ENCODE measurements around the gene GJA3. TPM values are rescaled to one million over a fixed set of nuclear protein-coding genes. Genes with fewer than 3 reads are reported as not detected.

GJA3 gene
- total RNA-seq, 1 experiment from 2014 or later, result 0.15 TPM

- Histone ChIP-seq H3F3A (ENCODE audit: insufficient read depth, low read depth) (no peaks in the 10 kb centered on the region), H3K36me3 (ENCODE audit: low read depth) (no peaks in the 10 kb centered on the region), H3K27ac (no peak overlapping the region), H3K4me1 (replicated peaks; ENCODE audit: insufficient read depth) (no peaks in the 10 kb centered on the region), H3K79me2 (ENCODE audit: low read depth) (no peaks in the 10 kb centered on the region), H3K4me3 (no peak overlapping the region), H2AFZ (no peak overlapping the region), H3K9me2 (ENCODE audit: insufficient read depth) (no peaks in the 10 kb centered on the region), H4K20me1 (ENCODE audit: insufficient read depth) (no peaks in the 10 kb centered on the region), H3K4me2 (no peak overlapping the region), H3K27me3 (ENCODE audit: insufficient read depth, low read depth) (no peaks in the 10 kb centered on the region), H3K9me3 (ENCODE audit: insufficient read depth, low read depth) (no peaks in the 10 kb centered on the region)
- BruUV-seq (replicated peaks), result no TSS peak
- POLR2A ChIA-PET (ENCODE audit: unreplicated experiment), result no interaction called here
- no peak for TF ChIP-seq CTCF (conservative IDR thresholded peaks at IDR 0.05)
- no peak for TF ChIP-seq EZH2 (IDR thresholded peaks at IDR 0.05; ENCODE audit: low read depth)
- DNase-seq, result no peak
- intact Hi-C loops (cut with micrococcal nuclease; ENCODE audit: unreplicated experiment), result no loop called here
- CTCF ChIA-PET, result no interaction called here
Observed at GRCh38 chr13:20109037-20109436, 51.8 kb downstream of the GJA3 start.

DNA sequence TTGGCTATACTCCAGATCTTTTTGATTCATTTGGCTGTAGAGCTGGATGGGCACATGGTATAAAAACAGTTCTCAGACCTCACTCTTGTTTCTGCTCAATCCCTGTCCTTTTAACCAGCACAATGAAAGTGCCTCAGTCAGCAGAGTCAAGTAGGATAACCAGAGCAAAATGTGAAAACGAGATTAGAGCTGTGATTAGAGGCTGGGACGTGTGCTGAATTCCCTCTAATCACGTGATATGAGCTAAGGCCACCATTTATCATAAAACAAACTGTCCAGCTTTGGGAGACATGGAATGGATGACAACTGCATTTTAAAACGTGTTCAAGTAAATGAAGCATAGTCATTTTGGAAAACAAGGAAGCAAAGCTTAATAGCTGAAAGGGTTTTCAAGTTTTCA lies 54.1 kb downstream of the GJA3 start:
- Histone ChIP-seq H3K9me2 (ENCODE audit: insufficient read depth) (no peaks in the 10 kb centered on the region), H3K9me3 (ENCODE audit: insufficient read depth, low read depth) (no peaks in the 10 kb centered on the region), H2AFZ (no peak overlapping the region), H3K36me3 (ENCODE audit: low read depth) (no peaks in the 10 kb centered on the region), H3K4me3 (no peak overlapping the region), H3K4me1 (replicated peaks; ENCODE audit: insufficient read depth) (no peaks in the 10 kb centered on the region), H4K20me1 (ENCODE audit: insufficient read depth) (no peaks in the 10 kb centered on the region), H3F3A (ENCODE audit: insufficient read depth, low read depth) (no peaks in the 10 kb centered on the region), H3K79me2 (ENCODE audit: low read depth) (no peaks in the 10 kb centered on the region), H3K27ac (no peak overlapping the region), H3K27me3 (ENCODE audit: insufficient read depth, low read depth) (no peaks in the 10 kb centered on the region), H3K4me2 (no peak overlapping the region)
- ChIA-PET POLR2A (ENCODE audit: unreplicated experiment) (no interaction called here), CTCF (no interaction called here)
- intact Hi-C loops (cut with micrococcal nuclease; ENCODE audit: unreplicated experiment), result no loop called here
- no TSS peak for BruUV-seq (replicated peaks)
- no peak for DNase-seq
- no peak for TF ChIP-seq EZH2 (IDR thresholded peaks at IDR 0.05; ENCODE audit: low read depth)
- no peak for TF ChIP-seq CTCF (conservative IDR thresholded peaks at IDR 0.05)

- Histone ChIP-seq H3K9me3 (ENCODE audit: insufficient read depth, low read depth) (no peaks in the 10 kb centered on the region), H3F3A (ENCODE audit: insufficient read depth, low read depth) (no peaks in the 10 kb centered on the region), H3K36me3 (ENCODE audit: low read depth) (no peaks in the 10 kb centered on the region), H3K27ac (no peak overlapping the region), H3K4me3 (no peak overlapping the region), H3K27me3 (ENCODE audit: insufficient read depth, low read depth) (no peaks in the 10 kb centered on the region), H3K9me2 (ENCODE audit: insufficient read depth) (no peaks in the 10 kb centered on the region), H4K20me1 (ENCODE audit: insufficient read depth) (no peaks in the 10 kb centered on the region), H2AFZ (no peak overlapping the region), H3K79me2 (ENCODE audit: low read depth) (no peaks in the 10 kb centered on the region), H3K4me1 (replicated peaks; ENCODE audit: insufficient read depth) (0 out of 2 replicates have a peak, but pooled peaks cover 5% of the 10 kb centered on the region), H3K4me2 (no peak overlapping the region)
- ChIA-PET POLR2A (ENCODE audit: unreplicated experiment) (no interaction called here), CTCF (no interaction called here)
- TF ChIP-seq EZH2 (IDR thresholded peaks at IDR 0.05; ENCODE audit: low read depth) (no peak), CTCF (conservative IDR thresholded peaks at IDR 0.05) (no peak)
- no TSS peak for BruUV-seq (replicated peaks)
- DNase-seq, result no peak
- intact Hi-C loops (cut with micrococcal nuclease; ENCODE audit: unreplicated experiment), result no loop called here
Observed at GRCh38 chr13:20105161-20105689, 55.6 kb downstream of the GJA3 start.

Measured in PC-9 (cell line).